HepG2 (cell line): ENCODE results near the gene WDR18. TPM values are rescaled to one million over a fixed set of nuclear protein-coding genes. Genes with fewer than 3 reads are reported as not detected.
A peak's percentile ranks its signal among the peaks of the same experiment; 100 is the strongest.

Experiments
- CREB1 ChIP-seq, 2 experiments: fragments of 450-650 bp in 1 of 2; IDR thresholded peaks; 2 replicates each; pipeline ENCODE4 v1.6.1; 2016 to 2017; ENCODE audit warnings: control low read depth in 1 of 2, mild to moderate bottlenecking in 1 of 2, missing compliant biosample characterization in 1 of 2, missing genetic modification characterization in 1 of 2
- SNAPC2 ChIP-seq: sonication (generic); formaldehyde crosslinking; IDR thresholded peaks from 2 replicates; pipeline ENCODE4 v1.8.1; 2022; ENCODE audit warnings: mild to moderate bottlenecking, missing genetic modification reagents
- THRA ChIP-seq: sonication (generic); formaldehyde crosslinking; IDR thresholded peaks from 2 replicates; pipeline ENCODE4 v1.4.0; 2020; ENCODE audit warnings: missing genetic modification reagents, borderline replicate concordance
- XRCC5 ChIP-seq: fragments of 200-400 bp; formaldehyde crosslinking; optimal IDR thresholded peaks from 2 replicates; pipeline ENCODE3; 2017; ENCODE audit warnings: mild to moderate bottlenecking, low read length
- YEATS4 ChIP-seq: sonication (generic); formaldehyde crosslinking; IDR thresholded peaks from 2 replicates; pipeline ENCODE4 v1.4.0; 2020; ENCODE audit warnings: missing genetic modification reagents, borderline replicate concordance
- ZNF788 ChIP-seq: sonication (generic); formaldehyde crosslinking; IDR thresholded peaks from 2 replicates; pipeline ENCODE4 v1.5.0; 2020; ENCODE audit warnings: mild to moderate bottlenecking, missing genetic modification reagents, borderline replicate concordance
- polyA plus RNA-seq, 8 experiments: library from polyadenylated mRNA; depleted of rRNA in 3 of 8; stranded (reverse) in 7 of 8; unstranded in 1 of 8; fragments of >200 nt; fragmentation: Illumina TruSeq in 4 of 8; extraction: Trizol in 4 of 8; gene quantifications; 2 replicates each; pipeline versions ENCODE4 v1.2.1 to v1.2.3, GENCODE V29; 2011 to 2016; ENCODE audit warnings: low read depth in 4 of 8, missing spikeins in 1 of 8, mixed read lengths in 1 of 8; ENCODE audit not compliant: insufficient read depth in 1 of 8
- total RNA-seq, 5 experiments: library from RNA; depleted of rRNA; stranded (reverse); fragments of >200 nt; fragmentation: Illumina TruSeq; extraction: Trizol; gene quantifications; 2 replicates each; pipeline ENCODE4 v1.2.3, GENCODE V29; 2016; ENCODE audit warnings: low read depth in 1 of 5
- TF ChIP-seq, protein P1 (sequence below): sonication (generic); formaldehyde crosslinking; IDR thresholded peaks from 2 replicates; pipeline ENCODE4 v1.4.0; 2020; ENCODE audit warnings: missing genetic modification reagents

Gene WDR18
- total and polyA plus RNA-seq, 2 of the 13 experiments (the other 11 are each of a cell fraction or from before 2014, with no cell fraction given), result 36.4 to 47.6 TPM

DNA sequence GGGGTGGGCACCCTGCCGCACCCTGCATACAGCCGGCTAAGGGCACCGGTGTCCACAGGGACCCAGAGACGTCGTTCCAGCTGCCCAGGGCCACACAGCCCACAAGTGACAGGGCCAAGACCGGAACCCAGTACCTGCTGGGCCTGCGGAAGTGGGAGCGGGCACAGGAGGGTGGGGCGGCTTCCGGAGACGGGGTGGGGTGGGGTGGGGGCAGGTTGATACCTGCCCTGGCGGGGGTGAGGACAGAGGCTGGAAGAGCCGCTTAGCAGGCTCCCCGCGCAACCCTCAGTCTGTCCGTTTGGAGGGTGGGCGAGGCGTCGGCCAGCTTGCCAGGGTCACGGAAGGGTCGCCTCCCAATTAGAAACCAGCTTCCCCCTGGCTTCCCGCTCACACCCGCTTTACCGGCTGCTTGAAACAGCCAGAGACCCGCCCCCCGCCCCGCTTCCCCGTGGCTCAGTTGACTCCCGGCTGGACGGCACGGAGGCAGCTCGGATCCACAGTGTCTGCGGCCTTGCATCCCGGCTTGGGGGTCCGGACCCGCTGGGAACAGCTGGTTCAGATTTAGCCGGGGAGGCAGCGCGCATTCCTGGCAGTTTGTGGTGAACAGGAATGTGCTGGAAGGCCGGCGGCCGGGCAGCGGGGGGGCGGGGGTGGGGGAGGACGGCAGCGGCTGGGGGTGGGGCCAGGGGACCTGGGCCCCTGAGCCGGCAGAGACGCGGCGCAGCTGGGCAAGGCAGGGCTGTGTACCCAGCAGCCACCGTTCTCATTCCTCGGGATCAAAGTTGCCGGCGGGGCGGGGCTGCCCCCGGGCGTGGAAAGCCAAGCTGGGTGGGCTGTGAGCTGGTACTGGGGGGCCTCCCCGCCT lies 44.1 kb downstream of the WDR18 start (continued):
- TF ChIP-seq THRA (CRISPR knock-in tag) (no peak), XRCC5 (no peak), SNAPC2 (no peak), ZNF788 (CRISPR knock-in tag) (0 out of 2 replicates have a peak, but pooled peaks have one; percentile 14), CREB1 (IDR thresholded peaks at IDR 0.05) (no peak), CREB1 (CRISPR knock-in tag; IDR thresholded peaks at IDR 0.05) (no peak), YEATS4 (CRISPR knock-in tag) (peak; percentile 23; the same call in 1 of the 2 replicates)
- TF ChIP-seq, protein P1, sequence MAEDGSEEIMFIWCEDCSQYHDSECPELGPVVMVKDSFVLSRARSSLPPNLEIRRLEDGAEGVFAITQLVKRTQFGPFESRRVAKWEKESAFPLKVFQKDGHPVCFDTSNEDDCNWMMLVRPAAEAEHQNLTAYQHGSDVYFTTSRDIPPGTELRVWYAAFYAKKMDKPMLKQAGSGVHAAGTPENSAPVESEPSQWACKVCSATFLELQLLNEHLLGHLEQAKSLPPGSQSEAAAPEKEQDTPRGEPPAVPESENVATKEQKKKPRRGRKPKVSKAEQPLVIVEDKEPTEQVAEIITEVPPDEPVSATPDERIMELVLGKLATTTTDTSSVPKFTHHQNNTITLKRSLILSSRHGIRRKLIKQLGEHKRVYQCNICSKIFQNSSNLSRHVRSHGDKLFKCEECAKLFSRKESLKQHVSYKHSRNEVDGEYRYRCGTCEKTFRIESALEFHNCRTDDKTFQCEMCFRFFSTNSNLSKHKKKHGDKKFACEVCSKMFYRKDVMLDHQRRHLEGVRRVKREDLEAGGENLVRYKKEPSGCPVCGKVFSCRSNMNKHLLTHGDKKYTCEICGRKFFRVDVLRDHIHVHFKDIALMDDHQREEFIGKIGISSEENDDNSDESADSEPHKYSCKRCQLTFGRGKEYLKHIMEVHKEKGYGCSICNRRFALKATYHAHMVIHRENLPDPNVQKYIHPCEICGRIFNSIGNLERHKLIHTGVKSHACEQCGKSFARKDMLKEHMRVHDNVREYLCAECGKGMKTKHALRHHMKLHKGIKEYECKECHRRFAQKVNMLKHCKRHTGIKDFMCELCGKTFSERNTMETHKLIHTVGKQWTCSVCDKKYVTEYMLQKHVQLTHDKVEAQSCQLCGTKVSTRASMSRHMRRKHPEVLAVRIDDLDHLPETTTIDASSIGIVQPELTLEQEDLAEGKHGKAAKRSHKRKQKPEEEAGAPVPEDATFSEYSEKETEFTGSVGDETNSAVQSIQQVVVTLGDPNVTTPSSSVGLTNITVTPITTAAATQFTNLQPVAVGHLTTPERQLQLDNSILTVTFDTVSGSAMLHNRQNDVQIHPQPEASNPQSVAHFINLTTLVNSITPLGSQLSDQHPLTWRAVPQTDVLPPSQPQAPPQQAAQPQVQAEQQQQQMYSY (CRISPR knock-in tag), result no peak
